Right ventricle myocardium inferior (tissue), 1 donor: ENCODE data around the gene ARHGAP24. TPM values are rescaled to one million over a fixed set of nuclear protein-coding genes. Genes with fewer than 3 reads are reported as not detected.

ENCODE experiments used
- ATAC-seq: fragments of 200-7000 bp; cut with Tn5 transposase; one replicate; pipeline ENCODE4 v1.9.1; 2020; ENCODE audit warnings: mild to moderate bottlenecking, moderate library complexity
- DNase-seq: peaks from one replicate; pipeline ENCODE4 v3.0.0; 2021; ENCODE audit errors: missing footprints
- intact Hi-C: fragments of 100-400 bp; cut with DNase I; formaldehyde crosslinking; loops from one replicate; pipeline ENCODE4 v1.11.0; 2022
- long read RNA-seq: library from polyadenylated mRNA; unstranded; transcript quantifications from one replicate; pipeline ENCODE4 v2.0.0, GENCODE V29; 2021
- total RNA-seq: library from RNA; stranded (reverse); fragmentation: NEBNext Ultra II Directional; extraction: Animal tissue kit (Norgen Biotek cat#: 25700); gene quantifications from one replicate; pipeline ENCODE4 v1.2.1, GENCODE V29; 2021
- donor health status: DM: no; HTN: yes; CAD: no; lungs with severe emphysema.

The ARHGAP24 gene
- 10.6 TPM for total RNA-seq
- long read RNA-seq, partial matches to known transcripts = 1 of 2 reads
- long read RNA-seq, other reads (novel, unspliced or antisense) = 1 of 2 reads

DNA sequence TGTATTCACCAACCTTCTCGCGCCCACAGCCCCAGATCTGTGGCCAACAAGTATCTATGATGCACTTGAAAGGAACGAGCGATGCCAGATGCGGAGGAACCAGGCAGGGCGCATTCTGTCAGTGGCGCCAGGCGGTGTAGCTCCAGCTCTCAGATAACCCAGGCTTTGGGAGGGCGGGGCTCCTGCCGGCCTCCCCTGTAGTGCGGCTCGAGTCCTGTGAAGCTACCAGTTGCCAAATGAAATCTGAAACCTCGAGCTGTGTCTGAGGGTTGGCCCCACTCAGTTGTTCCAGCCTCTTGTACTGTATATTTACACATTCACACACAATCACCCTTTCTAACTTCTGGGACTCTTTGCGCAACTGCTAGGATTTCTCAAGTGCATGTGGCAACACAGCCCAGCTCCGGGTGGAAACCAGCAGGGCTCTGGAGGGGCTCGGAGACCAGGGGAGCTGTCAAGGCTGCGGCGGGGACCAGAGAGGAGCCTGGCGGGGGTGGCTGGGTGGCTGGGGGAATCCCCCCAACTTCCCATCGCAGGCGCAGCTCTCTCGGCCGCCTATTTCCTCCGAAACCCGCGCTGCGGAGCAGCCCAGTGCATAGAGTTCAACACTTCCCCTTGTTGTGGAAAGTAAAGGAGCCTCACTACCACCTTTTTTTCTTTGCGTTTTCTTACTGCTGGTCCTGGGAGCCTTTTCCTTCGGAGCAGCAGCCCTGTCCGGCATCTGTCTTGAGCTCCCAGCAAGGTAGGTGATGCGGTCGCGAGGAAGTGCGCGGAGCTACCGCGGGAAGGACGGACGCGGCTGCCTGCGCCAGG, at the start of gene ARHGAP24:
ARHGAP24 (plus strand) TSS at position 333 of the 813 bp plus-strand sequence.
- peak; percentile 98 for ATAC-seq
- peak; percentile 92 for DNase-seq
- intact Hi-C loops = loop anchor here (5.0 kb wide), 2 partner anchors 257 to 272 kb away; no protein-coding TSS in a partner anchor

DNA sequence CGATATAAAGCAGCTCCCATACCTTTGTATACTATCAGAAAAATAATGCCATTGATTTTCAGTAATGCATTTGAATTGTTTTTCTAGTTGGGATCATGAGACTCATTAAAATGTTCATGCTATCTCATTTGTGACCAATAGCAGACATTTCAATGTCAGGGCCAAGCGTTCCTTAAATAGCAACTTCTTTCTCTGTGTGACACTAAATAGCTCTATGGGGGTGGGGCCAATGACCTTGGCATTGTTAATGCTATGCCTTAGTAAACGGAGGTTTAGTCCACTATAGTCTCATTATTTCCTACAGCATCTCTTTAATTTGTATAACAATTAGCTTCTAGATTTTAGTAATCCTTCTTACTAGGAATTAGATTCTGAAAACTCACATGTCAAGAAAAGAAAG, 48.6 kb upstream of the ARHGAP24 start:
- DNase-seq (no peak), ATAC-seq (peak; percentile 60)
- intact Hi-C loops = no loop called here

DNA sequence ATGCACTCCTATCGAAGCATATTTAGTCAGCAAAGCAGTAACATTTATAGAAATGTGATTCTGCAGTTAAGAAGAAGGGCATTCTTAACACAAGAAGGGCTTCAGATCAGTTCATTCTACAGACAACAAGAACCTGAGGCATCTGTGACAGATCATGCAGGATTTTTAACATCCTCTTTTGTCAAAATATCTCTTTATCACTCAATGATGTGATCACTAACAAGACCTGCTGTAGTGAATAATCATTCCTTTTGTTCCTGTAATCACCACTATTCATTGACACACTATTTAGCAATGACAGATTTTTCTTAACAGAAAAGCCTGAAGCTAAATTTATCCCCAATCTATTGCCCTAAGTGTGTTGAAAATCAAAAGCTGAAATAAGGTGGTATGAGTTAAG, 47.8 kb upstream of the ARHGAP24 start:
- intact Hi-C loops = no loop called here
- DNase-seq = no peak
- ATAC-seq = no peak

DNA sequence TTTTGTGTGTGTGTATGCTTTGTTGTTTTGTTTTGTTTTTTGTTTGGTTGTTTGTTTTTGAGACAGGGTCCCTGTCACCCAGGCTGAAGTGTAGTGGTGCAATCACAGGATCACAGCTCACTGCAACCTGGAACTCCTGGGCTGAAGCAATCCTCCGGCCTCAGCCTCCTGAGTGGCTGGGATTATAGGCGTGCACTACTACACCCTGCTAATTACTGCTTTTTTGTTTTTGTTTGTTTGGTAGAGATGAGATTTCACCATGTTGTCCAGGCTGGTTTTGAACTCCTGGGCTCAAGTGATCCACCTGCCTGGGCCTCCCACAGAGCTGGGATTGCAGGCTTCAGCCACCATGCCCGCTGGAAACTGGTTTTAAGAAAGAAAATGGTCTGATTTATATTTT, 44.7 kb upstream of the ARHGAP24 start:
- intact Hi-C loops = no loop called here
- DNase-seq = no peak
- no peak for ATAC-seq

DNA sequence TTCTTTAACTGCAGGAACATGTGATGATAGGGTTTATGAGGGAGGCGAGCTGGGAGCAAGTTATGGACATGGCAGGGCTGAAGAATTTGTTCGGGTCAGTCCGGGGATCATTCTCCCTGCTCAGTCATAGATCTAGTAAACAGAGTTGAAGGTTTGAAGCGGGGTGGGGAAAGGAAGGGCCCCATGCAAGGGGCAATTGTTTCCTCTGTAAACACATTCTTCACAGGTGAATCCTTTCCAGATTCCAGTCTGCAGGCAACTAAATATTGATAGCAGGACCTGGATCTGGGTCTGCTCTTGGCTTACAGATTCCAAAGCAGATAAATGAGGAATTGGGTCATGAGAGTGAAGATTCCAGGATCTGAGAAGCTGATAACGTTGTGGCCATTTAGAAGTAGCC, 44.3 kb upstream of the ARHGAP24 start:
- DNase-seq (no peak), ATAC-seq (no peak)
- intact Hi-C loops = no loop called here

DNA sequence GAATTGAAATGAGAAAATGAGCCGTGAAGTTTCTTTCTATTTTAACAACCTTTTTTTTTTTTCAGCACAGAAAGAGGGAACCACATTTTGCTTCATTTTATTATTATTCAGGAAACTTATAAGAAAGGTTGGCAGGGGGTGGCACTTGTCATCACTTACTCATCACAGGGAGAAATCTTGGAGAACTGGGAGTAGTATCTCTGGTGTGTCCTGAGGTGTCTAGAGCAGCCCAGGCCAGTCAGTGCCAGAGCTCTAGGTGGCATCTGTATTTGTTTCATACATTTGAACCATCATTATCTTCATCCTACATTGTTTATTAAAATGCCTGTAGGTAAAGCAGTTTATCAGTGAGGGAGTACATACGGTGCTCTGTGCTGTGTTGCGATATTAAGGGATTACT, 43.8 kb upstream of the ARHGAP24 start:
- intact Hi-C loops = no loop called here
- ATAC-seq = no peak
- DNase-seq = no peak

DNA sequence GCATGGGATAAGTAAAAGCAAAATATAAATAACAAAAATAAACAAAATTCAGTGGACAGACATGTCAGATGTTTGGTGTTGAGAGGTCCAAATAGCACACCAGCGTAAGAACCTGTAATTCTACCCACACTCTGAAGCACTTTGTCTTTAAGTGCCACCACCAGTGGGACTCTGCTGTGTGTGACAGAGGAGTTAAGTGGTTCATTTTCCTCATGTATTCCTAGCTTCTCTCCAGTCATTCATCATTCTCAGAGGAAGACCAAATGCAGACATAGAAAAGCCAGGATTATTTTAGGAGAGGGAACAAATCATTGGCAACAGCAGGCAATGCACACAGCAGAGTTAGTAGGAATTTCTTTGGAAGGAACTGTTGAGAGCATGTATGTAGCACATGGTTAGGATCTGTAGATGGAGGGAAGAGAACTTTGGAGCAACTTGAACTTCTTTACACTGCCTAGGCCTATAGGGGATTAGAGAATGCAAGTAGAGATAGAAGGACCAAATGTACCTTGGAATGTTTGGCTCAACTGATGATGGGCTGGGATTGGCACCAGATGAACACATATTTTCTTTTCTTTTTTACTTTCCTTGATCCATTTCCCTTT, 43.0 kb upstream of the ARHGAP24 start:
- intact Hi-C loops = no loop called here
- no peak for DNase-seq
- peak; percentile 46 for ATAC-seq

DNA sequence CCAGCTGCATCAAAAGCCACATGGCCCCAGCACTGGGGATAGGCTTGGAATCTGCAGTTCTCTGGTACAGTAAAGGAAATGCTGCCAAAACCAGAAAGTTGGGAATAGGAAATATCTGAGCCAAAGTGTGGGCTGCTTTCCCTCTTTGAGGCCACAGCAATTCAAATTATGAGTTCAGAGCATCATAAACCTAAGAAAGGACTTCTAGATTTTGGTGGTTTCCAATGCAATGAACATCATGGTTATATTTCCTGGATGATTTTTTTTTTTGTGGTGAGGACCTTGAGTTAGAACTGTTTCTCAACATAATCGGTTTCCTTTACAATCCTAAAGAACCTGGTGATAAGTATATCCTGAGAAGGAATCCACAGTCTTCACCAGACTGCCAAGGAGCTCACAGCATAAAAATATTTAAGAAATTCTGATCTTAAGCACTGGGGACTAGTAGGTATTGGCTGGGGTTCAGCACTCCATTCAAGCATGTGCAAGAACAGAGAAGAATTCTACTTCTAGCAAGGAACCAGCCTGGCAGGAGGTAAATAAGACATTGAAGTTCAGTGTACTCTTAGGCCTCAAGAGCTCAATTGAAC, 29.8 kb upstream of the ARHGAP24 start:
- ATAC-seq = peak; percentile 28
- intact Hi-C loops = no loop called here
- DNase-seq = no peak

DNA sequence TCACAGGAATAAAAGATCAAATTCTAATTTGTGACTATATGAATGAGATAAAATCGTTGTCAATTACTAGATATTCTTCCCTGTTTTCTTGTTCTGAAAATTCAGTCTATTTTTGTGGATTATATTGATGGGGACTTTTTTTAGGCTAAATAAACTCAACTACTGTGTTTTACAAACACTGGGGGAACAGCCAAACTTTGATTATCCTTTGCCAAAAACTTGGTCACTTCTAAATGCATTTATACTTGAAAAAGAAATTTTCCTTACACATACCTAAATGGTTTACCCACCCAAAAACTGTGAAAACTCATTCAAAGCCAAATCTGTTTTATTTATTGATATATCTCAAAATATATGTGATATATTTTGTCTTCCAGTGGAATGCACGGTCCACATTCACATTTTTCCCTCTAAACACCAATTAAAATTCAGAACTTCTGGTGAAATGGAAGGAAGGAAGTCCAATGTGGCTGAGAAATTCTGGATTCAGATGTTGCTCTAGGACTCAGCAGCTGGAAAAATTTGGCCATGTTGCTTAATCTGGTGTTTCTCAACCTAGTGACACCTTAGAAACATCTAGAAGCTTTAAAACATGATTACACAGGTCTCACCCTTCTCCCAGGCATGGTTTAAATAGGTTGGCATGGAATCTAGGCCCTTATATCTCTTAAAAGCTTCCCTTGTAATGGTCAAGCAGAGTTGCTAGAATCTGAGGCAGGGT, 28.6 kb upstream of the ARHGAP24 start:
- DNase-seq (no peak), ATAC-seq (peak; percentile 68)
- intact Hi-C loops = no loop called here

DNA sequence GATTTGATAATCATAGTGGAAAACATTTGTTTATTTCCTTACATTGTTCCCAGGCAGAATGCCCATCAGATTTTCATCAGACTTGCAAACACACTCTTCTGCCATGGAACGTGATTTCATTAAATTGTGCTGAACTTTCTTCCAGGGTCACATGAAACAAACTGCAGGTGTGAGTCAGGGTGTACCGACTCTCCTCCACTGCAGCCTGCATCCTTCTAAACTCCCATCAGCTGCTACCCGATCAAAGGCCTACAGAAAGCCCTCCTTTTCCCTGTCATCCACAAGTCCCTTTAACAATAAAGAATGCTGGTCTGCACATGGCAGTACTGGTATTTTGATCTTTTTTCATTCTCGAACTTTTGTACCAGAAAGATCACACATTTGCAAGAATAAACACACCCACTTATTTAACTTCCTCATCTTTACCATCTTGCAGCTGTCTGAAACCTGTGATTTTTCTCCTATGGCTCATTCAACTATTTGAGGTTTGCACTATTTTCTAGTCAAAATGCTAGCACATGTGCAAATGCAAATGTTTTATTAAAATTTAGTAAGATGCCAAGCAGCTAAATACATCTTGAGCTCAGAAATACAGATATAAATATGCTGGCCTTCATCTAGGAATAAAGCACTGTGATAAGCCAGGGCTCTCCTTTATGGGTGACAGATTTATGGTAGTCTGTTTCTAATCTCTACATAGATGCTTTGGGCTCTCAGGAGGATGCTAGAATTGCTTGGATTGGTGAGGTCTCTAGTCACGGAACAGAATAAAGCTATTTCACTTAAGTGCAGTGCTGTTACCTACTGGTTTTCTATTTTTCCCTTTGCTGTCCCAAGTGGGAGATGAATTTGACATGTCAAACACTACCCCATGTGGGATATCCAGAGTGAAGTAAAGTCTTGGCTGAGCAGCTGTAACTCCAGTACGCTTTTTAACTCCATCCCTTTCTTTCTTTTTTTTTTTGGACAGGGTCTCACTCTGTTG, 25.8 kb upstream of the ARHGAP24 start:
- intact Hi-C loops = no loop called here
- ATAC-seq (no peak), DNase-seq (no peak)

DNA sequence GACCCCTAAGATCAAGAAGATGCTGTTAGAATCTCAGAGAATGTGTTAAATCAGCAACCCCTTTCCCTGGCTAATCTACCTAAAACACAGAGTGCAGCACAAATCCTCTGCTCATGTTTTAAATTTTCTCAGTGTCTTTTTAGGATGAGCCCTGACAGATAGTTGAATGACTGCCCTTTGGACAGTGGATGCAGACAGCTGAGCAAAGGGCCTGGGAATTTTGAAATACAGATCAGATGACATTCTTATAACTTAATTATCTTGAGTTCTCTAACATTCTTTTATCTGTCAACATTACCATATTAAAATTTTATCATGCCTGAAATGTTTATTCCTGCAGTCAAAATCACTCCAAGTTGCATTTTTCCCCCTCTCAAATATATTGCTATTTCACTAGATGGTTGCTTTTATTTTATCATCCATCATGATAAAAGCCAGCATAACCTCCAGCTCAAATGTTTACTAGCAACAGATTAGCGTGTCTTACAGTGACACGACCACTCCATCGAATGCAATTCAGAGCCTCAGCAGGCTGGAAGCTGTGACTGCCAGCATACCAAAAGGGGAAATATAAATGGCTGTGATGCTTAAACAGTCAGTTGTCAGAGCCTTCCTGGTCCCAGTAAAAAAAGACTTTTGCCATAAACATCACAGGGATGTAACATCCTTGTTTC, 22.8 kb upstream of the ARHGAP24 start:
- DNase-seq (no peak), ATAC-seq (no peak)
- intact Hi-C loops = loop anchor here (5.0 kb wide), 1 partner anchor 35 kb away; no protein-coding TSS in a partner anchor

DNA sequence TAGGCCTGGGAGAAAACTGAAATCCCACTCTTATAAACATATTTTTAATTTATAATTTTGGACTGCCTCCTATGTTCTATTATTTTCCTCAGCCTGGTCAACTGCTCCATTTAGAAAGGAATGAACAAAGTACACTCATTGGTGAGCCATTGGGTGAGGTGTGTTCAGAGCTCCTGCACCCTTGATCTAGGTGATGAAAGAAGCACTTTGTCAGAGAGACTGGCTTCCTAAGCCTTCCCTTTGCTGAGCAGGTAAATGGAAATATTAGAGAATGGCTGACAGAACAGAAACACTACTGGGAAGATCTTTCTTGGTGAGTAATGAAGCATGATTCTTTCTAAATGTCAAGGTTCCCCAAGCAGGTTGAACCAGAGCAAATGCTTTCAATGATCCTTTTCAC, 19.0 kb upstream of the ARHGAP24 start:
- intact Hi-C loops = no loop called here
- DNase-seq = no peak
- no peak for ATAC-seq

DNA sequence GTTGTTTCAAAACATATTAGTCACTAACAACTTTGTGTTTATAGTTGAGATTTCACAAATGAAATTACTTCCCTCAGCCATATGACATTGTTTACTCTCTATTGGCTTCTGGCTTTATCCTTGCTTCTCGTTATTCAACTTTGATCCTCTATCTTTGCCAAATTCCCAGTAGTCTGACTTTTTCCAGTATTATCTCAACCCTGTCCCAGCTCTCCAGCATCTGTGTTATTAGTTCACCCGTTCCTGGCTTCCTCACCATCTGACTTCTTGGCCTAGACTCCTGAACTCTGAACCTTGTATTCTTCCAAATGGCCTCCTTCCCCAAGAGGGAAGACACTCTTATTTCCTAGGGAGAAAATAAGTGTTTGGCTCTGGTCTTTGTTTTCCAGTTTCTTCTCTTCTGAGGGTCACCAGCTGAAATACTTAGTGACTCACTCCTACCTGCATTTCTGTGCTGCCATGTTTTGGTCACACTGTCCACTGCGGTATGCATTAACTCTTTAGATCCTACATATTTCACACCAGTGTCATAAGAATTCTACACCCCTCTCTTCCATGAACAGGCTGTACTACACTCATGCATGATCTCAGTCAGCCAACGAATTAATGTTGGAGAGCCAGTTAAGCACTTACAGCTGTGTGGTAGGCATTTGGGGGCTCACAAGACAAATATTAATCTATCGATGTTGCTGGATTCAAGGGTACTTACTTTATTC, 17.0 kb upstream of the ARHGAP24 start:
- ATAC-seq (peak; percentile 76), DNase-seq (no peak)
- intact Hi-C loops = no loop called here

DNA sequence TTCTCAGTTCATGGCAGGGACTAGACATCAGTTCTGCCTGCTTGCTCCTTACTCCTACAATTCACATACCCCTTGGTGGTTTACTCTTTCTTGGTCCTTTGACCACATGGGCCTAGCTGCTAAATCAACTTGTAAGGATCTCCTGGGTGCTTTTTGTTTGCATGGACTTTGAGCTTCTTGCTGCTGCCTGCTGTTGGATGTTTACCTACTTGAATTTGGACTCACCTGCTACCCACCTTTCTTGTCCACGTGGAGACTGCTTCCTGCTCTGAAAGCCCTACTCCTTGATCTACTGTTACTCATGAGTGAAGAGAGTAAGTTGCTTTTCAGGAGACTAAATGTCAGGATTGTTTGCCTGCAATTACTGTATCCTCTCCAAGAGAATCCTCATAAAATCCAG, 15.2 kb upstream of the ARHGAP24 start:
- intact Hi-C loops = no loop called here
- DNase-seq (no peak), ATAC-seq (no peak)

DNA sequence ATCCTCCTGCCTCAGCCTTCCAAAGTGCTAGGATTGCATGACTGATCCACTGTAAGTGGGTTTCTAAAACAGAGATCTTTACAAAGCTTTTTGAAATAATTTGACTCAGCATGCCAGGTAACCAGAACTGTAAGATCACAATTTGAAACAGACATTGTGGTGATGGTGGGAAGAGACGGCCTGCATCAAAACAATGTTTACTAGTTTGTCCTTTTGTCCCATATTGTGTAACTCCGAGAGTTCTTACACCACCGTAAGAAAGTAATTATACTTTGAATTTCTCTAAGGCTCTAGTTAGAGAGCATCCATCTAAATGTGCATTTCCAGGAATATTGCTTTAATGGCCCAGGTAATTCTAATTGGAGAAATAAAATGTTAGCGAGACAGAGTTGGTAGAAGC, 594 bp upstream of the ARHGAP24 start:
- intact Hi-C loops = no loop called here
- no peak for DNase-seq
- no peak for ATAC-seq

DNA sequence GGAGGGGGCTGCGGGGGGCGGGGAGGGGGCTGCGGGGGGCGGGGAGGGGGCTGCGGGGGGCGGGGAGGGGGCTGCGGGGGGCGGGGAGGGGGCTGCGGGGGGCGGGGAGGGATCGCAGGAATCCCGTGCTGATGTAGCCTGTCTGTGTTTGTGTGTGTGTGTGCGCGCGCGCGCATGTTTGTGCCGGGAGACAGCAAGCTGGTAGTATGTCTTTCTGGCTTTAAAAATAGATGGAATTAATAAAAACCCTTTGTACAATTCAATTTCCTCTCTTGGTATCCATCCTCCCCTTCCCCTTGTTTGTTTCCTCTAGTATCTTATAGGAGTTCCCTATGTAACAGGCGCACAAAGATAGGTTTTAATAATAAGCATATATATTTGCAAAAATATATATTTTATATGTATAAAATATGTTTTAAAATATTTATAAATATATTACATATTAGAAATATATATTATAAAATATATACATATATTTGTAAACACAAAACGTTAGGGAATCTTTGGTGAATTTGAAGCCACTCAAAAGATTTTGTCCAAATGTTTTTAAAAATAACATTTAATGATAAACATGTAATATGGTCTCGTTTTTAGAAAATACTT, 782 bp downstream of the ARHGAP24 start:
- ATAC-seq = no peak
- DNase-seq = peak; percentile 78
- intact Hi-C loops = loop anchor here (5.0 kb wide), 2 partner anchors 257 to 272 kb away; no protein-coding TSS in a partner anchor

DNA sequence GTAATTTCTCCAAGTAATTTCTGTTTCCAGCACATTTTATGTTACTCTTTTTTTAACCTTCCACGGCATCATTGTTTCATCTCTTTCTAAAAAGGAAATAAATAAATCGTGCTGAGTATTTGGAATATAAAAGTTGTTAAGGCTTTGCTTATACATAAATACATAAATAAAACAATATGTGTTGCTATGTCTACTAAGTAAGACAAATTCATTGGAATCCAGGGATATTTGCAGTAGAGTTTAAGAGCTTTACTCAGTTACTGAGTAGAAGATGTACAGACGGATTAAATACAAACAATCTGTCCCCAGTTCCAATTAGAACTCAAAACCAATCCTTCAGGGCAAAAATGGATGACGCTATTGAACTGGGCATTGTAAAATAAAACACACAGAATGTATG, 1.4 kb downstream of the ARHGAP24 start:
- DNase-seq (no peak), ATAC-seq (no peak)
- intact Hi-C loops = loop anchor here (5.0 kb wide), 2 partner anchors 256 to 271 kb away; no protein-coding TSS in a partner anchor
